Left hindlimb (tissue), 1 donor: ENCODE data around the gene PHF1.

Experiments
- DNase-seq: peaks from one replicate; pipeline ENCODE4 v3.0.0-alpha.2; 2018

Gene PHF1

GRCh38 chr6:33418690-33419291, 8.0 kb downstream of the PHF1 start:
- DNase-seq = peak; percentile 33

GRCh38 chr6:33419580-33420490, 9.0 kb downstream of the PHF1 start, which contains the start of gene SYNGAP1:
Gene SYNGAP1 (plus strand): TSS chr6:33420065. CDS start chr6:33420265, 200 bp downstream.
- DNase-seq = peak; percentile 83

GRCh38 chr6:33420491-33421343, 9.9 kb downstream of the PHF1 start:
- DNase-seq = no peak

GRCh38 chr6:33421344-33421643, 10.5 kb downstream of the PHF1 start:
- DNase-seq = no peak

GRCh38 chr6:33423777-33424176, 13.0 kb downstream of the PHF1 start:
- DNase-seq = no peak

- no peak for DNase-seq
Measured at GRCh38 chr6:33424855-33425667, 14.2 kb downstream of the PHF1 start.

GRCh38 chr6:33425668-33426577, 15.1 kb downstream of the PHF1 start:
- DNase-seq = peak; percentile 93

GRCh38 chr6:33426590-33427511, 16.0 kb downstream of the PHF1 start:
- peak; percentile 48 for DNase-seq

- peak; percentile 64 for DNase-seq
Measured at GRCh38 chr6:33427585-33428223, 16.9 kb downstream of the PHF1 start.

GRCh38 chr6:33428224-33428965, 17.6 kb downstream of the PHF1 start:
- DNase-seq = no peak

GRCh38 chr6:33428966-33429749, 18.3 kb downstream of the PHF1 start:
- DNase-seq = no peak

- no peak for DNase-seq
Measured at GRCh38 chr6:33429750-33430052, 18.9 kb downstream of the PHF1 start.

GRCh38 chr6:33430334-33430733, 19.5 kb downstream of the PHF1 start:
- DNase-seq = no peak

- peak; percentile 87 for DNase-seq
Measured at GRCh38 chr6:33430991-33431879, 20.4 kb downstream of the PHF1 start.

GRCh38 chr6:33431880-33432541, 21.2 kb downstream of the PHF1 start:
- no peak for DNase-seq

GRCh38 chr6:33432546-33432945, 21.7 kb downstream of the PHF1 start:
- DNase-seq = no peak
